ENCODE measurements around the gene BCO1.

The BCO1 gene

DNA sequence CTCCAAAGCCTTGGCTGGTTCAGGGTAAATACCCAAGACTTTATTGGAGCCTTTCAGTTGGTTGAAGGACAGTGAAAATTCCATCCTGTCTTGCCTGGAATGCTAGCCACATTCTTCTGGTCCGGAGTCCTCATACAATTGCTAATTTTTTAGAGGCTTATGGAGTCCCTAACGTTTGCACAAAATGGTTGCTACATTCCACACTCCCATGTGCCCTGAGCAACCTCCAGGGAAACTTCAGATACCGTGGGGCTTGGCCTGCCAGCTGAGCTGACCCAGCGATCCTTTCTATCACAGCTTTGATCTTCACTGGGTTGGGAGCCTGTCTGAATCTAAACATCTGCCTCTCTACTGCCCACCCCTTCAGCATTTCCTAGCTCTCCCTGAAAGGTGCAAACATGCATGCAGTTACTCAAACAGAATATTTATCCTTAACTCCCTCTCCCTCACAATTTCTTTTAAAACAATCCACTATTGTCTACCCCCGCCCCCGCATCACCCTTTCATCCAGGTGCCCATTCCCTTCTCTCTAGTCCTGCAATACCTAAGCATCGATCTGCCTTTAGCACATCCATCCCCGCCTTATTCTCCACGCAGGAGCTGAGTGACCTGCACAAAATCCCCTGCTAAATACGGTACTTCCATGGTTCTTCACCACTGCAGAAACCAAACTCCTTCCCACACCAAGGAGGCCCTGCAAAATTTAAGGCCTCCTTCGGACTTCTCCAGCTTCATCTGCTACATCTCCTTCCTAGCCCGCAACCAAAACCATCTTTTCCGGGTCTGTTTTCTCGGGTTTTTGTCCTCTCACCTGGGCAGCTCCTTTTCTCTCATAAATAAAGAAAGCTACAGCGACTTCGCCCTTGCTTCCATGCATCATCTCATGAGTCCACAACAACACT lies 75.5 kb downstream of the BCO1 start:
- peaks cover 9% of the 10 kb centered on the region for H3K36me3 Mint-ChIP-seq (ENCODE audit: low read depth)
- H3K27ac Mint-ChIP-seq: peak overlapping the region; percentile 92
- H3K4me3 Mint-ChIP-seq: peak overlapping the region; percentile 98
- no peaks in the 10 kb centered on the region for H3K9me3 Mint-ChIP-seq
- no peaks in the 10 kb centered on the region for H3K27me3 Mint-ChIP-seq (ENCODE audit: low read depth)
- H3K4me1 Mint-ChIP-seq (ENCODE audit: low read depth): peaks cover 30% of the 10 kb centered on the region

DNA sequence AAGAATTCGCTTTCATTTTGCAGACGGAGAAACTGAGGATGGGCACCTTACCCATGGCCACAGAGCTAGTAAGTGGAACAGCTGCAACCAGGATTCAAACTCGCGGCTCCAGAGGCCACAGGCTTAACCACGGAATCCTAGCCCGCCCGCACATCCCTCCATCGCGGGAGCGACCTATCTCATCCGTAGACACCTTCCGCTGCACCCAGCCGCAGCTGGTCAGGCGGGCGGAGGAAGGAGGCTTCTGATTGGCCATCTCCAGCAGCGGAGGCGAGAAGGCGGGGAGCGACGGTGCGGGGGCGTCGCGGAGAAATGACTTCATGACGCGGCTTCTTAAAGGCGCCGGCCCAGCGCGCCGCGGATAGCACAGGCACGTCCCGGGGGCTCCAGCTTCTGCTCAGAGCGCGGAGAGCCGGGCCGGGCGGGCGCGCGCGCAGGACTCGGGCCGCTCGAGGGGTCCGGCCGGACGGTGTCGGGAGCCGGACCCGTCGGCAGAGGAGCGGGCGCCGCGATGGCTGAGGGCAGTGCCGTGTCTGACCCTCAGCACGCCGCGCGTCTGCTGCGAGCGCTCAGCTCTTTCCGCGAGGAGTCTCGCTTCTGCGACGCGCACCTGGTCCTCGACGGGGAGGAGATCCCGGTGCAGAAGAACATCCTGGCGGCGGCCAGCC lies 76.2 kb downstream of the BCO1 start, which contains the start of gene GAN:
Gene GAN, plus strand, starts transcription at position 360 of the 668 bp plus-strand sequence. Its CDS starts 152 bp downstream, at position 512.
- H3K4me3 Mint-ChIP-seq: peak within 1 kb of the TSS; percentile 98
- no peaks in the 10 kb centered on the region for H3K27me3 Mint-ChIP-seq (ENCODE audit: low read depth)
- peak within 1 kb of the TSS; percentile 92 for H3K27ac Mint-ChIP-seq
- peaks cover 9% of the 10 kb centered on the region for H3K36me3 Mint-ChIP-seq (ENCODE audit: low read depth)
- no peaks in the 10 kb centered on the region for H3K9me3 Mint-ChIP-seq
- peaks cover 30% of the 10 kb centered on the region for H3K4me1 Mint-ChIP-seq (ENCODE audit: low read depth)

DNA sequence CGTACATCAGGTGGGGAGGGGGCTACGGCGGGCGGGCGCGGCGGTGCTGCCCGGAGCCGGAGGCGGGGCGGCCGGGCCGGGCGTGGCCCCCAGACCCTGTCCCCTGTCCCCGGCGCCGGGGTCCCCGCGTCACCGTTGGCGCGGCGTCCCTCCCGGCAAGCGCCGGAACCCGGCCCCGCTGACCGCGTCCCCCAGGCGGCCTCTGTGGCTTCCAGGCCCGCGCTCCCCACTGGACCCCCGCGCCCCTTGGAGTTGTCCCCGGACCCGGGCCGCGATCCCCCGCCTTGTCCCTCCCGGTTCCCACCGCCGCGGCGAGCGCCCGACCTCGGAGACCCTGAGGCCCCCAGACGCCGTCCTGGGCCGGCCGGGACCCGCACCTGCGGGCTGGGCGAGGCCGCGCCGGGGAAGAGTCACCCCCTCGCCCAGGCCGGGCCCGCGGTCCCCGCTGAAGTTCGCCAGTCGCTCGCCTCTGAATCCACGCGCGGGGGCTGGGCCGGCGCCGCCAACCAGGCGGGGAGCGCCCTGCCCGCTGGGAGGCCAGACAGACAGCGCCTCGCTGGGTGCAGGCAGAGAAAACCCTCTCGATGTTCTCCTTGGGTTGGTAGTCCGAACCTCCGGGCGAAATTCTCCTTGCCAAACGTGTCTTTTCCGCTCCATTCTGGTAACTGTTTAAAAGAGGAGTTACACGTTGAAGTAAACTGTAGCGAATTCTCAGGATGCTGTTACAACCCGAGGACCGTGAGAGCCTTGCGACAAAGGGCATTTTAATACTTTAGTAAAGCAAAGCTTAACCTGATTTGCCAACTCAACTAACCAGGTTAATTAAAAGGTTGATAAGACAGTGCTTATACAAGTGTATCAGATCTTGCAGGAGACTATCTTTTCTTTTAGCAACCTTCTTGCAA lies 77.0 kb downstream of the BCO1 start:
- Mint-ChIP-seq H3K27me3 (ENCODE audit: low read depth) (no peaks in the 10 kb centered on the region), H3K4me1 (ENCODE audit: low read depth) (peaks cover 30% of the 10 kb centered on the region), H3K27ac (peak overlapping the region; percentile 79), H3K9me3 (no peaks in the 10 kb centered on the region), H3K4me3 (peak overlapping the region; percentile 98), H3K36me3 (ENCODE audit: low read depth) (peaks cover 9% of the 10 kb centered on the region)

DNA sequence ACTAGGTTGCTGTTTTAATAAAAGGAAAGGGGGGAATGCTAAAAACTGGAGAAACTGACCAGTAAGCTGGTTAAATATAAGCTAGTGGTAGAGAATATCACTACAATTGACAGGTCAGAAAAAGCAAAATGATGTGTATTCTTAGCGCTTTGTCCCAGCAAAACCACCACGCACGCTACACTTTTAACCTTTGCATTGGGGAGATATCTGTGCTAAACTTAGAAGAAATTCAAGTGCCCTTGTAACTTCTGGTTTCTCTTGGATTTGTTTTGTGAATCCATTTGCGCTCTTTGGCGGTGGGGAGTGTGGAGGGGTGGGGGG lies 77.6 kb downstream of the BCO1 start:
- Mint-ChIP-seq H3K9me3 (no peaks in the 10 kb centered on the region), H3K4me3 (peak overlapping the region; percentile 88), H3K27ac (peak overlapping the region; percentile 79), H3K36me3 (ENCODE audit: low read depth) (peaks cover 9% of the 10 kb centered on the region), H3K27me3 (ENCODE audit: low read depth) (no peaks in the 10 kb centered on the region), H3K4me1 (ENCODE audit: low read depth) (peaks cover 30% of the 10 kb centered on the region)

DNA sequence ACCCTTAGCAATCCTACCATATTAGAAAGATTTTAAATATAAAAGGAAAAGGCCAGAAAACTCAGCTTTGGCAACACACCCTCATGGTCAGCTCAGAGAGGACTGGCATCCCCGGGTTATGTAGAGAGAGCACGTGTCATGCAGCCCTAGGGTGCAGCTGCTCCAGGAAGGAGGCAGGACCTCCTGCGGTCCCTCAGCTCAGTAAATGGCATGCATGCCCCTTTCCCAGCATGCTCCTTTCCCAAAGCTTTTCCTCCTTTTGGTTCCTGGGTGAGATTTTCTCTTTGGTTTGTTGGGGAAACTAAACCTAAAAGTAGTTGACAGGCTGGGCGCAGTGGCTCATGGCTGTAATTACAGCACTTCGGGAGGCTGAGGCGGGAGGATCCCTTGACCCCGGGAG lies 80.2 kb downstream of the BCO1 start:
- peaks cover 7% of the 10 kb centered on the region for H3K36me3 Mint-ChIP-seq (ENCODE audit: low read depth)
- H3K27me3 Mint-ChIP-seq (ENCODE audit: low read depth): no peaks in the 10 kb centered on the region
- no peak overlapping the region for H3K27ac Mint-ChIP-seq
- no peaks in the 10 kb centered on the region for H3K9me3 Mint-ChIP-seq
- H3K4me3 Mint-ChIP-seq: no peak overlapping the region
- H3K4me1 Mint-ChIP-seq (ENCODE audit: low read depth): peaks cover 26% of the 10 kb centered on the region

DNA sequence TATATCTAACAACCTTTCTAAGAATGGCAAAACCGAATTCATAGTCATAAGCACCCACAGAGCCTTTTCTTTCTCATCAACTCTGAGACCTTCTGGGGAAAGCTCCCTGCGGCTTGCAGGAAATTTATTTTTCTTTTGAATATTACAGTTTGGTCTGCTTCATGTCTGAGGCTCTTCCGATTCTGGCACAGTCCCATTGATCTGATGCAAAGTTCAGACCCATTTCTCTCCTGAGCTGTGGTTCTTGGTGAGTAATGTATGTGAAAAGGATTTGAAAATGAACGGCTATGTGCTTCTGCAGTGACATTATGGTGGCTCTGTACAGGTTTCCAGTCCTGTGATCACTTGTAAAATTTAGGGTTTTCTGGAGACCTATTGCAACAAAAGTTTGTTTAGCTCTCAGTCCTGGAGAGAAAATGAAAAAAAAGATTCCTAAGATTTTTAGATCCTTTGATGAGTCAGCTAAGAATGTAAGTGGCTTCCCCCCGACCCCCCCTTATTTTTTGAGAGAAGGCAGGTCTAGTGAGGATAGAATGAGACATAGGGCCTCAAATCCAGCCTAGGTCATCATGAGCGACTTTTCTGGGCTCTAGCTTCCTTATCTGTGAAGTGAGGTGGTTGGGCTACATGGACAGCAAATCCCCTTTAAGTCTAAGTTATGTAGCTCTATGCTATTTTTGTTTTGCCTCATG lies 80.9 kb downstream of the BCO1 start:
- H3K27ac Mint-ChIP-seq: no peak overlapping the region
- no peak overlapping the region for H3K4me3 Mint-ChIP-seq
- H3K4me1 Mint-ChIP-seq (ENCODE audit: low read depth): peaks cover 22% of the 10 kb centered on the region
- H3K9me3 Mint-ChIP-seq: no peaks in the 10 kb centered on the region
- H3K27me3 Mint-ChIP-seq (ENCODE audit: low read depth): no peaks in the 10 kb centered on the region
- H3K36me3 Mint-ChIP-seq (ENCODE audit: low read depth): peaks cover 7% of the 10 kb centered on the region

DNA sequence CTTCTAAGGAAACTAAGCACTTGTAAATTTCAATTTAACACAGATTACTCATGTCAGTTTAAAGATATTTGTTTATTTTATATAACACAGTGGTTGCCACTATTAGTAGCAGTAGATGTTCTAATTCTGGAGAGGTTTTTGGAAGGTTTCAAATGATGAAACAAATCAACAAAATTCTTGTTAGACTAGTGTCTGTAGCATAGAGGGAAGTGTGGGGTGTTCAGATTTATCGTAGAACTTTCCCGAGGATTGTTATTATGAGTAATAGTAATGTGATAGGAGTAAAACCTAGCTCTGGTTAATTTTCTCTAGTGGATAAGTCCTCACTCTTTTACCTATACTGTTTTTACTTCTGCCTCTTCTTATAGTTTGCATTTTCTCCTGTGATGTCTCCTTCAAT lies 82.5 kb downstream of the BCO1 start:
- Mint-ChIP-seq H3K9me3 (no peaks in the 10 kb centered on the region), H3K27ac (no peak overlapping the region), H3K36me3 (ENCODE audit: low read depth) (peaks cover 5% of the 10 kb centered on the region), H3K27me3 (ENCODE audit: low read depth) (no peaks in the 10 kb centered on the region), H3K4me1 (ENCODE audit: low read depth) (peaks cover 17% of the 10 kb centered on the region), H3K4me3 (no peak overlapping the region)

DNA sequence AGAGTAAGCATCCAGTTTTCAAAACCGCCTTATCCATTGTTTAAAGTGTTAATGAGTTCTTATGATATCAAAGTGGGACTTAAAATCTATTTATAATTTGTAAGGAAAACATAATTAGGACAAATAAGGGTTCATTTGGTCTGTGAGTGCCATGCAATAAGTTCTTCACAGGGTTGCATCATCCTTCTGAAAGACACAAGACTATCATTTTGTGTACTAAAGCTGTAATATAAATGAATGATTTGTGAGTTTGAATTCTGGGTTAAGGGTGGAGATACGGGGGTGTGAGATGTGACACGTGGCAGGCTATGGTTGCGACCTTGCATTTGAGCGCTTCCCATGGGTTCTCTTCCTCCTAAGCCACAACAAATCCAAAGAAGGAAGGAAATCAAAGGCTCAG lies 83.0 kb downstream of the BCO1 start:
- Mint-ChIP-seq H3K27ac (no peak overlapping the region), H3K4me1 (ENCODE audit: low read depth) (peaks cover 16% of the 10 kb centered on the region), H3K27me3 (ENCODE audit: low read depth) (no peaks in the 10 kb centered on the region), H3K4me3 (no peak overlapping the region), H3K36me3 (ENCODE audit: low read depth) (peaks cover 5% of the 10 kb centered on the region), H3K9me3 (no peaks in the 10 kb centered on the region)

DNA sequence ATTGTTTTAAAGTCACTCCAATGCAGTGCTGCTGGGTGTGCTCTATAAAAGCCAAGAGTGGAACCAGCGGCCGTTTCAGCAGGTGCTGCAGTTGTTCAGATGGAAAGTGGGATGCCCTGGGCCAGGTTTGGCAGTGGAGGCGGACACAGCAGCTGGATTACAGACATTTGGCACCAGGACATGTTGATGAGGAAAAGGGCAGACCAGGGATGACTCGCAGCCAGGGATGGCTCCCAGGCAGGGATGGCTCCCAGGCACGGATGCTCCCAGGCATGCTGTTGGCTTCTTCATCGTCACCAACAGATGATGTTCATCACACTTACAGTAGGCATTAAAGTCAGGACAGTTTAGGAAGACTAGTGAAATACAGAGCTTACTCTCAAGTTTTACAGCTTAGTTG lies 86.3 kb downstream of the BCO1 start:
- Mint-ChIP-seq H3K4me3 (no peak overlapping the region), H3K27me3 (ENCODE audit: low read depth) (no peaks in the 10 kb centered on the region), H3K9me3 (no peaks in the 10 kb centered on the region), H3K36me3 (ENCODE audit: low read depth) (peaks cover 3% of the 10 kb centered on the region), H3K27ac (no peak overlapping the region), H3K4me1 (ENCODE audit: low read depth) (peaks cover 11% of the 10 kb centered on the region)

DNA sequence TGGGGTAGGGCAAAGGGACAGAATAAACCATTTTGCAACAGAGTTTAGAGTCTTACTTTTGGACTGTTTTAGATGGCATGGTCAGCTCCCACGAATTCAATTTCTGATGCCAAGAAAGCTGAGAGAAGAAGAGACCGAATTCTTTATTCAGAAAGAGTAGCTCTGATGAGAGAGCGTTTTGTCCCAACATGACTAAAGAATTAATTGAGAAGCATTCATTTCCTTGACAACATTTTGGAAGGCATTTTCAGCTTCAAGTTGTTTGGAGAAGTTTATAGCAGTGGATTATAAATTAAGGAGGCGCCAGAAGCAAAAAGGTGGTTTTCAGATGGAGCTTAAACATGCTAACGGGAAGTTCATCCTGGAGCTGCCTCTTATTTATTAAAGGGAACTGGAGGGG lies 88.5 kb downstream of the BCO1 start:
- Mint-ChIP-seq H3K4me1 (ENCODE audit: low read depth) (peaks cover 10% of the 10 kb centered on the region), H3K27ac (no peak overlapping the region), H3K9me3 (no peaks in the 10 kb centered on the region), H3K27me3 (ENCODE audit: low read depth) (no peaks in the 10 kb centered on the region), H3K36me3 (ENCODE audit: low read depth) (peaks cover 3% of the 10 kb centered on the region), H3K4me3 (no peak overlapping the region)

DNA sequence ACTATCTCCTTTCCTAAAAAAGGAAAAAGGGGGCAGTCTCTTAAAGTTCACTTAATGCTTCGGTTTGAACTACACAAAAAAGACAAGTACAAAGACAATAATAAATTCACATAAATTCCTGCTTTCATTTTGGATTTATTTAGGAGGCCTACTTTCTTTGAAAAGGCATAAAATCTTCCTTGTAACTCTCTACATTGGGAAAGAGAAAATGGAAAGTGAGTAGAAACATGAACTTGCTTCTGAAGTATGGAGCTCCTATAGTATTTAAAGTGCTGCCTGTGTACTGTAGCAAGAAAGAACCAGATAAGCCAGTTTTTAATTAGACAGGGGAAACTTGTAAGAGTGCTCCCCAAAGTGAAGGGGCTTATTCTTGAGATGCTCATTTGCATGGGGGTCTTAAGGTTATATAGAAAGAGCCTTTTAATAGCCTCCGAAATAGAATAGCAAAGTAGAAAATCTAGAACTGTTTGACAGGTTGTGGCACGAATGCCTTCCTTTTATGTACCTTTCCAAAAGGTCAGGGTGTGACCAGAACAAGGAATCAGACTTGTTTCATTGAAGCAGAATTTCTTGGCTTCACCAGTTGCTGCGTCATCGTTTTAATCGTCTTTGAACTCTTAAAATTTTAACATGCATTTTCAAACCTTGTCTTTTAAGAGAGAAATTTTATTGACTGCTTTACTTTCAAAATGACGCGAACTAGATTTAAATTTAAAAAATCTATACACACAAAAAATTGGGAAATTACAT lies 89.1 kb downstream of the BCO1 start:
- H3K27me3 Mint-ChIP-seq (ENCODE audit: low read depth): no peaks in the 10 kb centered on the region
- H3K27ac Mint-ChIP-seq: no peak overlapping the region
- H3K4me1 Mint-ChIP-seq (ENCODE audit: low read depth): peaks cover 8% of the 10 kb centered on the region
- no peaks in the 10 kb centered on the region for H3K9me3 Mint-ChIP-seq
- H3K4me3 Mint-ChIP-seq: no peak overlapping the region
- peaks cover 3% of the 10 kb centered on the region for H3K36me3 Mint-ChIP-seq (ENCODE audit: low read depth)

DNA sequence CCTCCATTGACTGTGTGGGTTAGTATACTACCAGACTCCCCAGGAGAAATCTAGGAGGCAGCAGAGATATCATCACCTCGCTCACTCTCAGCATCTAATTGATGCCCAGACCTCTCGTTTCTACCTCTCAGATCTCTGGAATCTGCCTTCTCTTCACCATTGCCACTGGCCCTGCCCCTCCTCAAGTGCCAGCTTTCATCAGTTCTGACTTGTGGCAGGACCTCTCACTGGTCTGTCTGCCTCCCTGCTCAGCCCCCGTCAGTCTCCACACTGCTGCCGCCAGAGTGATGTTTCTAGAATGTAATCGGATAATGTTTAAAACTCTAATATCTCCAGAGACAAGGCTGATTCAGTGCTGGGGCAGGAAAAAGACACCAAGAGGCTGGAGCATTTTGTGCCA lies 91.5 kb downstream of the BCO1 start:
- H3K27me3 Mint-ChIP-seq (ENCODE audit: low read depth): no peaks in the 10 kb centered on the region
- H3K4me1 Mint-ChIP-seq (ENCODE audit: low read depth): peaks cover 1% of the 10 kb centered on the region
- H3K36me3 Mint-ChIP-seq (ENCODE audit: low read depth): peaks cover 2% of the 10 kb centered on the region
- H3K27ac Mint-ChIP-seq: no peak overlapping the region
- no peaks in the 10 kb centered on the region for H3K9me3 Mint-ChIP-seq
- no peak overlapping the region for H3K4me3 Mint-ChIP-seq

DNA sequence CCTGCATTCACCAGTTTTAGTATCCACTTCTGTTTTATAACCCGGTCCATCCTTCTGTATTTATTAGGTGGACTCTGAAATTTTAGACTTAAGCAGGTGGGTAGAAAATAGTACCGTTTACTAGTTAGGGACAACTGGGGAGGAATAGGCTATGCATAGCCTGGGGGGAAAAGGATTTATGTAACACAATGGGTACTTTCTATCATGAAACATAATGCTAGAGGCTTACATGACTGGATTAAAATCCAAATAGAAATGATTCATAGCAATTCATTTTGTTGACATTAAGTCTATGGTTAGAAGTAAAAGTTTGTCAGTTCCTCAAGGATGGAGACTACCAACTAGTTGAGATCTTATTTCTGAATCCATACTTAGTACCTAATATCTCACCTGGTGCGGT lies 94.9 kb downstream of the BCO1 start:
- H3K9me3 Mint-ChIP-seq: no peaks in the 10 kb centered on the region
- peaks cover 1% of the 10 kb centered on the region for H3K4me1 Mint-ChIP-seq (ENCODE audit: low read depth)
- no peak overlapping the region for H3K4me3 Mint-ChIP-seq
- no peak overlapping the region for H3K27ac Mint-ChIP-seq
- peaks cover 4% of the 10 kb centered on the region for H3K36me3 Mint-ChIP-seq (ENCODE audit: low read depth)
- no peaks in the 10 kb centered on the region for H3K27me3 Mint-ChIP-seq (ENCODE audit: low read depth)
